ENCODE data around the gene ERICH3.

DNA sequence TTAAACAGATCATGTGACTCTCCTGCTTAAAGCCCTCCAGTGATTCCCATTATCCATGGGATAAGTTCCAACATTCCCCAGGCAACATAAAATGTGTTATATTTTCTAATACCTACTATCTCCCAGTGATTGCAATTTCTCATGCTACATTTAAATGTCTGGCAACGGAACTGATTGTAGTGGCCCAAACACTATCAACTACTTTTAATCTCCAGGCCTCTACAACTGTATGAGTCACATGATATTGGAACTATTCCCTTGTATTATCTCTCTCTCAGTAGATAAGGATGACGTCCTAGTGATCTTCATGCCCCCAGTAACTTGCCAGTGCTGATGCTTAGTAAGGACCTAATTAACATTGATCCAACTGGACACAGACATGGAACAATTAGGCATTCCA lies 49.9 kb downstream of the ERICH3 start:
- TF ChIP-seq MXI1 (conservative IDR thresholded peaks at IDR 0.05; ENCODE audit: poor library complexity, severe bottlenecking), result no peak
- TF ChIP-seq, protein P1, sequence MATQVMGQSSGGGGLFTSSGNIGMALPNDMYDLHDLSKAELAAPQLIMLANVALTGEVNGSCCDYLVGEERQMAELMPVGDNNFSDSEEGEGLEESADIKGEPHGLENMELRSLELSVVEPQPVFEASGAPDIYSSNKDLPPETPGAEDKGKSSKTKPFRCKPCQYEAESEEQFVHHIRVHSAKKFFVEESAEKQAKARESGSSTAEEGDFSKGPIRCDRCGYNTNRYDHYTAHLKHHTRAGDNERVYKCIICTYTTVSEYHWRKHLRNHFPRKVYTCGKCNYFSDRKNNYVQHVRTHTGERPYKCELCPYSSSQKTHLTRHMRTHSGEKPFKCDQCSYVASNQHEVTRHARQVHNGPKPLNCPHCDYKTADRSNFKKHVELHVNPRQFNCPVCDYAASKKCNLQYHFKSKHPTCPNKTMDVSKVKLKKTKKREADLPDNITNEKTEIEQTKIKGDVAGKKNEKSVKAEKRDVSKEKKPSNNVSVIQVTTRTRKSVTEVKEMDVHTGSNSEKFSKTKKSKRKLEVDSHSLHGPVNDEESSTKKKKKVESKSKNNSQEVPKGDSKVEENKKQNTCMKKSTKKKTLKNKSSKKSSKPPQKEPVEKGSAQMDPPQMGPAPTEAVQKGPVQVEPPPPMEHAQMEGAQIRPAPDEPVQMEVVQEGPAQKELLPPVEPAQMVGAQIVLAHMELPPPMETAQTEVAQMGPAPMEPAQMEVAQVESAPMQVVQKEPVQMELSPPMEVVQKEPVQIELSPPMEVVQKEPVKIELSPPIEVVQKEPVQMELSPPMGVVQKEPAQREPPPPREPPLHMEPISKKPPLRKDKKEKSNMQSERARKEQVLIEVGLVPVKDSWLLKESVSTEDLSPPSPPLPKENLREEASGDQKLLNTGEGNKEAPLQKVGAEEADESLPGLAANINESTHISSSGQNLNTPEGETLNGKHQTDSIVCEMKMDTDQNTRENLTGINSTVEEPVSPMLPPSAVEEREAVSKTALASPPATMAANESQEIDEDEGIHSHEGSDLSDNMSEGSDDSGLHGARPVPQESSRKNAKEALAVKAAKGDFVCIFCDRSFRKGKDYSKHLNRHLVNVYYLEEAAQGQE (IDR thresholded peaks at IDR 0.05; ENCODE audit: borderline replicate concordance), result no peak

All from neural cell (in vitro differentiated cells).